ENCODE data around the gene TET2. TPM values are rescaled to one million over a fixed set of nuclear protein-coding genes. Genes with fewer than 3 reads are reported as not detected.
"Not testable (repeated sequence)": the region's sequence is repeated elsewhere in the genome, so short reads cannot be mapped to it uniquely, and the experiment has no call there.

The TET2 gene
- total and polyA plus RNA-seq, 5 donors: 3.3 to 24.0 (median 21.7) TPM

GRCh38 chr4:105288121-105288520 lies 141.4 kb downstream of the TET2 start:
- Histone ChIP-seq H3K9me3 (ENCODE audit: control insufficient read depth, low read length) (peaks cover 2% of the 10 kb centered on the region), H3K4me3 (ENCODE audit: low read length) (no peak overlapping the region)
- no peak for DNase-seq

GRCh38 chr4:105291925-105292324 lies 145.2 kb downstream of the TET2 start:
- no peak overlapping the region for H3K4me3 ChIP-seq (ENCODE audit: low read length)
- no peak overlapping the region for H3K27ac ChIP-seq (ENCODE audit: low read length)
- no peak for ATAC-seq
- no peak for DNase-seq
- WGBS: 57% methylated on average over 3 of the region's 3 CpGs
- H3K9me3 ChIP-seq (ENCODE audit: control insufficient read depth, low read length): peaks cover 2% of the 10 kb centered on the region
- intact Hi-C loops (cut with DNase I): no loop called here
- no peaks in the 10 kb centered on the region for H3K27me3 ChIP-seq (ENCODE audit: control insufficient read depth, insufficient read depth)
- H3K4me1 ChIP-seq (ENCODE audit: control insufficient read depth, insufficient read depth, low read length): no peaks in the 10 kb centered on the region

More at GRCh38 chr4:105288121-105288520, 141.4 kb downstream of the TET2 start:
- intact Hi-C loops (cut with DNase I): no loop called here
- Histone ChIP-seq H3K27me3 (ENCODE audit: control insufficient read depth, insufficient read depth) (no peaks in the 10 kb centered on the region), H3K4me1 (ENCODE audit: control insufficient read depth, insufficient read depth, low read length) (no peaks in the 10 kb centered on the region), H3K27ac (ENCODE audit: low read length) (no peak overlapping the region)
- over 99% methylated on average over 2 of the region's 2 CpGs for WGBS
- ATAC-seq: no peak

GRCh38 chr4:105293360-105293759 lies 146.7 kb downstream of the TET2 start:
- Histone ChIP-seq H3K9me3 (ENCODE audit: control insufficient read depth, low read length) (no peaks in the 10 kb centered on the region), H3K4me1 (ENCODE audit: control insufficient read depth, insufficient read depth, low read length) (no peaks in the 10 kb centered on the region), H3K27me3 (ENCODE audit: control insufficient read depth, insufficient read depth) (no peaks in the 10 kb centered on the region), H3K27ac (ENCODE audit: low read length) (no peak overlapping the region), H3K4me3 (ENCODE audit: low read length) (no peak overlapping the region)
- DNase-seq (no peak), ATAC-seq (no peak)
- intact Hi-C loops (cut with DNase I): no loop called here

GRCh38 chr4:105296672-105297071 lies 150.0 kb downstream of the TET2 start:
- H3K27ac ChIP-seq (ENCODE audit: low read length): no peak overlapping the region
- ATAC-seq: no peak
- intact Hi-C loops (cut with DNase I): no loop called here

GRCh38 chr4:105299027-105299426 lies 152.4 kb downstream of the TET2 start:
- DNase-seq; H3K4me1 ChIP-seq (ENCODE audit: control insufficient read depth, insufficient read depth, low read length); H3K9me3 ChIP-seq (ENCODE audit: control insufficient read depth, low read length); intact Hi-C loops (cut with DNase I); H3K27ac ChIP-seq (ENCODE audit: low read length); H3K4me3 ChIP-seq (ENCODE audit: low read length); ATAC-seq; H3K27me3 ChIP-seq (ENCODE audit: control insufficient read depth, insufficient read depth): not testable (repeated sequence)
- WGBS: 98% methylated on average over 1 of the region's 1 CpG

More at GRCh38 chr4:105296672-105297071, 150.0 kb downstream of the TET2 start:
- H3K4me3 ChIP-seq (ENCODE audit: low read length): no peak overlapping the region
- no peaks in the 10 kb centered on the region for H3K9me3 ChIP-seq (ENCODE audit: control insufficient read depth, low read length)
- no peaks in the 10 kb centered on the region for H3K27me3 ChIP-seq (ENCODE audit: control insufficient read depth, insufficient read depth)
- no peaks in the 10 kb centered on the region for H3K4me1 ChIP-seq (ENCODE audit: control insufficient read depth, insufficient read depth, low read length)
- no peak for DNase-seq
- 85% methylated on average over 6 of the region's 6 CpGs for WGBS

GRCh38 chr4:105304085-105304484 lies 157.4 kb downstream of the TET2 start:
- H3K27me3 ChIP-seq (ENCODE audit: control insufficient read depth, insufficient read depth): no peaks in the 10 kb centered on the region
- no peak for DNase-seq
- H3K4me1 ChIP-seq (ENCODE audit: control insufficient read depth, insufficient read depth, low read length): no peaks in the 10 kb centered on the region
- intact Hi-C loops (cut with DNase I): no loop called here
- no peaks in the 10 kb centered on the region for H3K9me3 ChIP-seq (ENCODE audit: control insufficient read depth, low read length)
- no peak overlapping the region for H3K4me3 ChIP-seq (ENCODE audit: low read length)
- H3K27ac ChIP-seq (ENCODE audit: low read length): no peak overlapping the region
- ATAC-seq: no peak

- WGBS: 85% methylated on average over 5 of the region's 5 CpGs
- no peak overlapping the region for H3K27ac ChIP-seq (ENCODE audit: low read length)
- DNase-seq: no peak
- intact Hi-C loops (cut with DNase I): no loop called here
- H3K4me1 ChIP-seq (ENCODE audit: control insufficient read depth, insufficient read depth, low read length): no peaks in the 10 kb centered on the region
- H3K4me3 ChIP-seq (ENCODE audit: low read length): no peak overlapping the region
- no peaks in the 10 kb centered on the region for H3K27me3 ChIP-seq (ENCODE audit: control insufficient read depth, insufficient read depth)
- no peaks in the 10 kb centered on the region for H3K9me3 ChIP-seq (ENCODE audit: control insufficient read depth, low read length)
- no peak for ATAC-seq
Measured at GRCh38 chr4:105305019-105305836, 158.6 kb downstream of the TET2 start.

- H3K27me3 ChIP-seq (ENCODE audit: control insufficient read depth, insufficient read depth): no peaks in the 10 kb centered on the region
- no peak for DNase-seq
- no peak overlapping the region for H3K27ac ChIP-seq (ENCODE audit: low read length)
- ATAC-seq: no peak
- H3K9me3 ChIP-seq (ENCODE audit: control insufficient read depth, low read length): no peaks in the 10 kb centered on the region
- H3K4me3 ChIP-seq (ENCODE audit: low read length): no peak overlapping the region
- no peaks in the 10 kb centered on the region for H3K4me1 ChIP-seq (ENCODE audit: control insufficient read depth, insufficient read depth, low read length)
- intact Hi-C loops (cut with DNase I): no loop called here
- WGBS: 73% methylated on average over 5 of the region's 5 CpGs
Measured at GRCh38 chr4:105306158-105306781, 159.6 kb downstream of the TET2 start.

GRCh38 chr4:105306820-105307219 lies 160.1 kb downstream of the TET2 start:
- no peak for ATAC-seq

GRCh38 chr4:105318486-105318885 lies 171.8 kb downstream of the TET2 start:
- intact Hi-C loops (cut with DNase I): no loop called here
- Histone ChIP-seq H3K27ac (ENCODE audit: low read length) (no peak overlapping the region), H3K4me1 (ENCODE audit: control insufficient read depth, insufficient read depth, low read length) (no peaks in the 10 kb centered on the region), H3K4me3 (ENCODE audit: low read length) (no peak overlapping the region), H3K27me3 (ENCODE audit: control insufficient read depth, insufficient read depth) (no peaks in the 10 kb centered on the region), H3K9me3 (ENCODE audit: control insufficient read depth, low read length) (no peaks in the 10 kb centered on the region)
- 94% methylated on average over 1 of the region's 1 CpG for WGBS
- no peak for DNase-seq
- no peak for ATAC-seq

More at GRCh38 chr4:105306820-105307219, 160.1 kb downstream of the TET2 start:
- Histone ChIP-seq H3K4me3 (ENCODE audit: low read length) (no peak overlapping the region), H3K27ac (ENCODE audit: low read length) (no peak overlapping the region), H3K4me1 (ENCODE audit: control insufficient read depth, insufficient read depth, low read length) (no peaks in the 10 kb centered on the region), H3K9me3 (ENCODE audit: control insufficient read depth, low read length) (no peaks in the 10 kb centered on the region), H3K27me3 (ENCODE audit: control insufficient read depth, insufficient read depth) (no peaks in the 10 kb centered on the region)
- DNase-seq: no peak
- intact Hi-C loops (cut with DNase I): no loop called here
- 88% methylated on average over 3 of the region's 3 CpGs for WGBS

- WGBS: 75% methylated on average over 2 of the region's 2 CpGs
Measured at GRCh38 chr4:105327222-105327621, 180.5 kb downstream of the TET2 start.

More at GRCh38 chr4:105327222-105327621, 180.5 kb downstream of the TET2 start:
- H3K4me3 ChIP-seq (ENCODE audit: low read length): no peak overlapping the region
- H3K27ac ChIP-seq (ENCODE audit: low read length): no peak overlapping the region
- DNase-seq (no peak), ATAC-seq (no peak)
- no peaks in the 10 kb centered on the region for H3K27me3 ChIP-seq (ENCODE audit: control insufficient read depth, insufficient read depth)
- intact Hi-C loops (cut with DNase I): no loop called here
- no peaks in the 10 kb centered on the region for H3K9me3 ChIP-seq (ENCODE audit: control insufficient read depth, low read length)
- H3K4me1 ChIP-seq (ENCODE audit: control insufficient read depth, insufficient read depth, low read length): no peaks in the 10 kb centered on the region
